ENCODE data around the gene NRF1.

GRCh38 chr7:129777993-129778769, 166.7 kb downstream of the NRF1 start:
- no peak for TF ChIP-seq CTCF (IDR thresholded peaks at IDR 0.05)
- no peak for TF ChIP-seq SIN3A (IDR thresholded peaks at IDR 0.05; ENCODE audit: borderline replicate concordance, insufficient read depth, low read depth, low read length)
- TF ChIP-seq REST (IDR thresholded peaks at IDR 0.05; ENCODE audit: insufficient read depth in 1 of 2, low read depth in 2 of 2, low read length in 1 of 2), result no peak
